Calu3 (cell line): Measurements from ENCODE around the gene ID3. TPM values are rescaled to one million over a fixed set of nuclear protein-coding genes. Genes with fewer than 3 reads are reported as not detected.

ENCODE experiments used
- BruUV-seq: library from RNA; stranded (reverse); fragments of 400-500 nt; replicated peaks from 2 replicates; lab custom pipeline; 2021; lab: Mats Ljungman, UMichigan
- CTCF ChIA-PET: fragments of 300-600 bp; sonication (Branson Sonifier 250); formaldehyde crosslinking; loops from one replicate; lab custom pipeline; 2022; ENCODE audit warnings: antibody characterized with exemption; lab: Charles Lee
- DNase-seq: peaks from one replicate; pipeline ENCODE4 v3.0.0; 2022
- H3K27ac Mint-ChIP-seq: one replicate; pipeline ENCODE4 v1.8.0; 2022; ENCODE audit warnings: mixed read lengths; ENCODE audit not compliant: unreplicated experiment
- H3K27me3 Mint-ChIP-seq: one replicate; pipeline ENCODE4 v1.8.0; 2022; ENCODE audit warnings: mixed read lengths; ENCODE audit not compliant: unreplicated experiment
- H3K36me3 Mint-ChIP-seq: one replicate; pipeline ENCODE4 v1.8.0; 2022; ENCODE audit warnings: mild to moderate bottlenecking, moderate library complexity, mixed read lengths; ENCODE audit not compliant: insufficient read depth, unreplicated experiment
- H3K4me1 Mint-ChIP-seq: one replicate; pipeline ENCODE4 v1.8.0; 2022; ENCODE audit warnings: mild to moderate bottlenecking, low read depth, mixed read lengths; ENCODE audit not compliant: unreplicated experiment
- H3K4me3 Mint-ChIP-seq: one replicate; pipeline ENCODE4 v1.8.0; 2022; ENCODE audit warnings: mild to moderate bottlenecking, low read depth, moderate library complexity, mixed read lengths; ENCODE audit not compliant: unreplicated experiment
- H3K9me3 Mint-ChIP-seq: one replicate; pipeline ENCODE4 v1.8.0; 2022; ENCODE audit warnings: low read depth, mixed read lengths; ENCODE audit not compliant: unreplicated experiment
- intact Hi-C: fragments of 100-400 bp; cut with micrococcal nuclease; formaldehyde crosslinking; loops from one replicate; pipeline ENCODE4 v1.10.0; 2022; ENCODE audit not compliant: unreplicated experiment
- total RNA-seq: library from RNA; stranded (reverse); gene quantifications from 2 replicates; pipeline ENCODE4 v1.2.3, GENCODE V29; 2022
- TF ChIP-seq, protein P1 (sequence below): fragments of 200-600 bp; IDR thresholded peaks from one replicate; pipeline ENCODE4 v1.8.0; 2022; ENCODE audit warnings: antibody characterized with exemption; ENCODE audit not compliant: unreplicated experiment

The ID3 gene
- total RNA-seq, 1 experiment from 2014 or later, result 25.2 TPM

DNA sequence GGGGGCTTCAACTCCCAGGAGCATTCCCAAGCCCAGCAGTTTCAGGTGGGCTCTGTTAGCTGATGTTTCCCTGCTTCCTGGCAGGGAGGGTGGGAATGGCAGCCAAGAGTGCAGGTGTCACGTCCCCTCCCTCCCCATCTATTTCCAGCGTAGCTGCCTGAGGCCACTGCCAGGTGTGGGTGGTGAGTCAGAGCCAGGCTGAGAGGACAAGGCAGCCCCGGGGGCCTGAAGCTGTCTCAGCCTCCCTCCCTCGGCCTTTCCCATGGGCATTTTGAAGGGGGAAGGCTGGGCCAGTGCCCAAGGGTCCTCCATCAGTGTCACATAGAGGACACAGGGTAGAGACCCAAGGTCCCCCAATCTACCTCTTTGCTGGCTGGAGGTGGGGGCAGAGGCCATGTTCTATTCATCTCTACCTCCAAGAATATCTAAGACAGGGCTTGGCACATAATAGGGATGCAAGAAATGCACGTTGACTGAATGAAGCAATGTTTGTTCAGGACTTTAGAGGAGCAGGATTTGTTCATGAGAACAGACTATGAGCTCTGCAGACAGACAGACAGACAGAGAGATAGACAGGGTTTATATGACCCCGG, 34.4 kb upstream of the ID3 start:
- H3K4me1 Mint-ChIP-seq, result peaks cover 8% of the 10 kb centered on the region
- TF ChIP-seq, protein P1, sequence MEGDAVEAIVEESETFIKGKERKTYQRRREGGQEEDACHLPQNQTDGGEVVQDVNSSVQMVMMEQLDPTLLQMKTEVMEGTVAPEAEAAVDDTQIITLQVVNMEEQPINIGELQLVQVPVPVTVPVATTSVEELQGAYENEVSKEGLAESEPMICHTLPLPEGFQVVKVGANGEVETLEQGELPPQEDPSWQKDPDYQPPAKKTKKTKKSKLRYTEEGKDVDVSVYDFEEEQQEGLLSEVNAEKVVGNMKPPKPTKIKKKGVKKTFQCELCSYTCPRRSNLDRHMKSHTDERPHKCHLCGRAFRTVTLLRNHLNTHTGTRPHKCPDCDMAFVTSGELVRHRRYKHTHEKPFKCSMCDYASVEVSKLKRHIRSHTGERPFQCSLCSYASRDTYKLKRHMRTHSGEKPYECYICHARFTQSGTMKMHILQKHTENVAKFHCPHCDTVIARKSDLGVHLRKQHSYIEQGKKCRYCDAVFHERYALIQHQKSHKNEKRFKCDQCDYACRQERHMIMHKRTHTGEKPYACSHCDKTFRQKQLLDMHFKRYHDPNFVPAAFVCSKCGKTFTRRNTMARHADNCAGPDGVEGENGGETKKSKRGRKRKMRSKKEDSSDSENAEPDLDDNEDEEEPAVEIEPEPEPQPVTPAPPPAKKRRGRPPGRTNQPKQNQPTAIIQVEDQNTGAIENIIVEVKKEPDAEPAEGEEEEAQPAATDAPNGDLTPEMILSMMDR, result no peak
- peak; percentile 64 for DNase-seq
- CTCF ChIA-PET, result interaction anchor here (0.5 kb wide), 1 partner anchor 245 kb away, joined by 6 read pairs; no protein-coding TSS in a partner anchor
- intact Hi-C loops, result no loop called here
- no peak overlapping the region for H3K4me3 Mint-ChIP-seq
- H3K27ac Mint-ChIP-seq, result no peak overlapping the region
- no peaks in the 10 kb centered on the region for H3K27me3 Mint-ChIP-seq
- no peaks in the 10 kb centered on the region for H3K9me3 Mint-ChIP-seq
- H3K36me3 Mint-ChIP-seq, result no peaks in the 10 kb centered on the region
- BruUV-seq, result no TSS peak

DNA sequence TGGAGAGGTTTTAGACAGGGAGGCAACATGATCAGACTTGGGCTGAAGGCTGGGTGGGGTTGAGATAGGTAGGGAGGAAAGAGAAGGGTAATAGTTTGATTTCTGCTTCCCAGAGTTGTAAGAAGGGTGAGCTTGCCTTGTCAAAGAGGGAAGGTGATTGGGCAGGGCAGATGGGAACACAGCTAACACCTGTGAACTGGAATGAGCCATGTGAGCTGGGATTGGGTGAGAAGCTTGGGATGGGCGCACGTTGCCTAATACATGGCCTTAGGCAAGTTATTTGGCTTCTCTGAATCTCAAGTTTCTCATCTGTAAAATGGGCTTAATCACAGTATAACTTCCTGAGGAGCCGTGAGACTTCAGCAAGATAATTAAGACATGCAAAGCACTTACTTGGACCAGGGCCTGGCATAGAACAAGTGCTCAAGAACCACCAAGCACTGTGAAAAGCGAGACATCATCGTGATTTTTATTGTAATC, 33.8 kb upstream of the ID3 start:
- H3K4me3 Mint-ChIP-seq, result no peak overlapping the region
- TF ChIP-seq, protein P1, result no peak
- no TSS peak for BruUV-seq
- H3K27ac Mint-ChIP-seq, result no peak overlapping the region
- peaks cover 8% of the 10 kb centered on the region for H3K4me1 Mint-ChIP-seq
- no peaks in the 10 kb centered on the region for H3K27me3 Mint-ChIP-seq
- no peaks in the 10 kb centered on the region for H3K36me3 Mint-ChIP-seq
- CTCF ChIA-PET, result interaction anchor here (0.6 kb wide), 1 partner anchor 44 kb away, joined by 3 read pairs; no protein-coding TSS in a partner anchor
- H3K9me3 Mint-ChIP-seq, result no peaks in the 10 kb centered on the region
- intact Hi-C loops, result no loop called here
- no peak for DNase-seq

DNA sequence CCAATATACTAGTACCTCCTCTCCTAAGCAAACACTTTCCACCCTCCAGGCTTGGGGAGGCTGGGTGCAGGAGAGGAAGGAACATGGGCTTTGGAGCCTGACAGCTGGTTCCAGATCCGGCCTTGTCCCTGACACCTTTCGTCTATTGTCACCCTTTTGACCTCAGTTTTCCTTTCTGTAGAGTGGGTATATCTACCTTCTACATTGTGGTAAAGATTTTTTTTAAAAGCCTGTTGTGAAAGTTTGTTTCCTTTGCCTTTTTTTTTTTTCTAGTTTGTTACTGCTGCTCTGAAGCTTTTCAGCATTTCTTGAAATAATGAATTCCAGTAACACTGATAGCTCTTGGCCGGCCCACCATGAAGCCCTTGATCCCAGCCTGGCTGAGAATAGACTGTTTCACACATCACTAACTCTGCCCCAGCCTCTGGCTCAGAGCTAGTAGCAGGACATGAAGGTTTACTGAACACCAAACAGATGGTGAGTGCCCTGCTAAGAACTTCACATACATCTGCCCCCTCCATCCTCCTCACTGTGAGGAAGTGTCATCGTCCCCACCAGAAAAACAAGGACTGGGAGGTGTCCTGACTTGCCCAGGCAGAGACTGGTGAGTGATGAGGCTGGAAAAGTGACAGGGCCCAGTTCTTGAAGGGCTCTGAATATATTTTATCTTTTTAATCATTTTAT, 33.0 kb upstream of the ID3 start:
- TF ChIP-seq, protein P1, result no peak
- intact Hi-C loops, result no loop called here

DNA sequence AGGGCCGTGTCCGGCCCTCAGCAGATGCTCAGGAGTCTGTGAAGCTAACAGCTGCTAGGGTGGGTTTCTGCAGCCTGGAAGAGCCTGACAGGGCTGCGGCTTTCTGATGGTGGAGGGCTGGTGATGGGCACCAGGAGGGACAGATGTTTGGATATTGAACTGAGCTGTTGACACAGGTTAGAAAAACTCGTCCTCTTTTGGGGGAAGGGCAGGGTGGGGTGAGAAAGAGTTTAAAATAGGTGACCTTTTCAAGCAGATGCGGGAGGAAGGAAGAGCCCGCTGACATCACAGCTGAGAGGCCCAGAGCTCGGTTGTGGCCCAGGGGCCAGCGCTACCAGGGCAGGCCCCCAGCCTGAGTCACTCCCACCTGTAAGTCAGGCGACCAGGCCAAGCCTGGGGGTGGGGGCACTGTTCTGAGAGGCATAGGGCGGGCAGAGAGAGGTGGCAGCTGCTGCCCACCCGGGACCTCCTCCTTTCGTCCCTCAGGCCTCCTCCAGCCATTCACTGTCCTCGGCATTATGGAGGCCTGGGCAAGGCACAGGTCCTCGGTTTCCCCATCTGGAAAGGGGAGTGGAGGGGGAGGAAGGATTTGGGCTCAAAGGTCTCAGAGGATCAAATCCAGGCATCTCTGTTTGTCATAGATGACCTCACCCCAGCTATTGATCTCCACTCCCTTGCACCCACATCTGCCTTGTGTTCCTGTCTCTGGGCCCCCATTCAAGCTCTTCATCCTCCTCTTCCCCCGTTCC, 32.3 kb upstream of the ID3 start:
- CTCF ChIA-PET, result no interaction called here
- no peak for DNase-seq
- peaks cover 8% of the 10 kb centered on the region for H3K4me1 Mint-ChIP-seq
- no peak overlapping the region for H3K4me3 Mint-ChIP-seq
- intact Hi-C loops, result no loop called here
- no peak overlapping the region for H3K27ac Mint-ChIP-seq
- H3K36me3 Mint-ChIP-seq, result no peaks in the 10 kb centered on the region
- TF ChIP-seq, protein P1, result no peak
- BruUV-seq, result no TSS peak
- H3K9me3 Mint-ChIP-seq, result no peaks in the 10 kb centered on the region
- no peaks in the 10 kb centered on the region for H3K27me3 Mint-ChIP-seq

More for the DNA sequence above, 33.0 kb upstream of the ID3 start:
- no peak overlapping the region for H3K27ac Mint-ChIP-seq
- H3K4me1 Mint-ChIP-seq, result peaks cover 8% of the 10 kb centered on the region
- CTCF ChIA-PET, result interaction anchor here (0.6 kb wide), 1 partner anchor 45 kb away, joined by 3 read pairs; no protein-coding TSS in a partner anchor
- no peaks in the 10 kb centered on the region for H3K9me3 Mint-ChIP-seq
- BruUV-seq, result no TSS peak
- no peak overlapping the region for H3K4me3 Mint-ChIP-seq
- H3K36me3 Mint-ChIP-seq, result no peaks in the 10 kb centered on the region
- no peaks in the 10 kb centered on the region for H3K27me3 Mint-ChIP-seq
- DNase-seq, result no peak
